ENCODE results near the gene CHD1. TPM values are rescaled to one million over a fixed set of nuclear protein-coding genes. Genes with fewer than 3 reads are reported as not detected.

Gene CHD1
- total RNA-seq, 2 donors from 2014 or later, result 29.7 to 40.0 TPM

- H3K9me3 ChIP-seq, result peaks cover 0 to 5% (median 0%) of the 10 kb centered on the region in 3 donors
- ATAC-seq (no peak), DNase-seq (no peak)
- H3K27me3 ChIP-seq, result peaks cover 0 to 4% of the 10 kb centered on the region in 2 donors
- intact Hi-C loops (cut with DNase I), result no loop called here
- no peaks in the 10 kb centered on the region for H3K4me1 ChIP-seq
- 94 to 96% methylated on average over 3 of the region's 3 CpGs for WGBS, 2 donors
- no peak overlapping the region for H3K27ac ChIP-seq
- TF ChIP-seq POLR2A (IDR thresholded peaks at IDR 0.05) (no peak), CTCF (IDR thresholded peaks at IDR 0.05) (no peak)
- no peaks in the 10 kb centered on the region for H3K36me3 ChIP-seq (replicated peaks in 1 of 2; ENCODE audit: insufficient read depth in 1 of 2, low read depth in 2 of 2)
- H3K4me3 ChIP-seq, result no peak overlapping the region
These were observed 85.3 kb downstream of the CHD1 start for GRCh38 chr5:98843481-98843880.

- ATAC-seq, result no peak
- DNase-seq, result no peak
- Histone ChIP-seq H3K9me3 (peaks cover 0 to 5% (median 0%) of the 10 kb centered on the region in 3 donors), H3K27me3 (peaks cover 0 to 4% of the 10 kb centered on the region in 2 donors), H3K4me1 (no peaks in the 10 kb centered on the region), H3K4me3 (no peak overlapping the region), H3K27ac (no peak overlapping the region), H3K36me3 (replicated peaks in 1 of 2; ENCODE audit: insufficient read depth in 1 of 2, low read depth in 2 of 2) (no peaks in the 10 kb centered on the region)
- WGBS, 2 donors, result 90 to 91% methylated on average over 1 of the region's 1 CpG
- intact Hi-C loops (cut with DNase I), result no loop called here
- no peak for TF ChIP-seq POLR2A (IDR thresholded peaks at IDR 0.05)
These were observed 87.9 kb downstream of the CHD1 start for GRCh38 chr5:98840946-98841345.

- TF ChIP-seq POLR2A (IDR thresholded peaks at IDR 0.05), result no peak
- TF ChIP-seq CTCF (IDR thresholded peaks at IDR 0.05), result peak in 3 of 7 experiments; percentile 13 to 28 (median 15)
- no peaks in the 10 kb centered on the region for H3K36me3 ChIP-seq (replicated peaks in 1 of 2; ENCODE audit: insufficient read depth in 1 of 2, low read depth in 2 of 2)
- 63 to 77% methylated on average over 33 to 35 of the region's 42 CpGs for WGBS, 2 donors
- no peaks in the 10 kb centered on the region for H3K4me1 ChIP-seq
- peaks cover 0 to 4% of the 10 kb centered on the region in 2 donors for H3K27me3 ChIP-seq
- ATAC-seq (peak; percentile 42), DNase-seq (no peak)
- H3K4me3 ChIP-seq, result no peak overlapping the region
- intact Hi-C loops (cut with DNase I), result no loop called here
- H3K27ac ChIP-seq, result no peak overlapping the region
- peaks cover 0 to 5% (median 0%) of the 10 kb centered on the region in 3 donors for H3K9me3 ChIP-seq
These were observed 89.1 kb downstream of the CHD1 start for GRCh38 chr5:98839469-98840383.

- peaks cover 0 to 4% of the 10 kb centered on the region in 2 donors for H3K27me3 ChIP-seq
- no peak overlapping the region for H3K27ac ChIP-seq
- TF ChIP-seq POLR2A (IDR thresholded peaks at IDR 0.05), result no peak
- no peak for TF ChIP-seq CTCF (IDR thresholded peaks at IDR 0.05)
- ATAC-seq (no peak), DNase-seq (no peak)
- H3K4me1 ChIP-seq, result no peaks in the 10 kb centered on the region
- no peaks in the 10 kb centered on the region for H3K9me3 ChIP-seq
- H3K36me3 ChIP-seq (replicated peaks in 1 of 2; ENCODE audit: insufficient read depth in 1 of 2, low read depth in 2 of 2), result no peaks in the 10 kb centered on the region
- intact Hi-C loops (cut with DNase I), result no loop called here
- 86 to 93% methylated on average over 5 of the region's 5 CpGs for WGBS, 2 donors
- H3K4me3 ChIP-seq, result no peak overlapping the region
These were observed 92.6 kb downstream of the CHD1 start for GRCh38 chr5:98836175-98836574.

- no peak for DNase-seq
- H3K36me3 ChIP-seq (replicated peaks in 1 of 2; ENCODE audit: insufficient read depth in 1 of 2, low read depth in 2 of 2), result no peaks in the 10 kb centered on the region
- 60 to 66% methylated on average over 5 to 7 of the region's 7 CpGs for WGBS, 2 donors
- no peak overlapping the region for H3K27ac ChIP-seq
- TF ChIP-seq CTCF (IDR thresholded peaks at IDR 0.05) (no peak), POLR2A (IDR thresholded peaks at IDR 0.05) (no peak)
- no peaks in the 10 kb centered on the region for H3K27me3 ChIP-seq
- no peak overlapping the region for H3K4me3 ChIP-seq
- H3K9me3 ChIP-seq, result no peaks in the 10 kb centered on the region
- no peak for ATAC-seq
- no peaks in the 10 kb centered on the region for H3K4me1 ChIP-seq
- intact Hi-C loops (cut with DNase I), result no loop called here
These were observed 101.1 kb downstream of the CHD1 start for GRCh38 chr5:98827588-98828284.

Data from body of pancreas (tissue), 4 donors.